ENCODE results near the gene PHLDA3. TPM values are rescaled to one million over a fixed set of nuclear protein-coding genes. Genes with fewer than 3 reads are reported as not detected.

Gene PHLDA3
- total RNA-seq, 2 donors from 2014 or later = 9.6 to 15.8 TPM

DNA sequence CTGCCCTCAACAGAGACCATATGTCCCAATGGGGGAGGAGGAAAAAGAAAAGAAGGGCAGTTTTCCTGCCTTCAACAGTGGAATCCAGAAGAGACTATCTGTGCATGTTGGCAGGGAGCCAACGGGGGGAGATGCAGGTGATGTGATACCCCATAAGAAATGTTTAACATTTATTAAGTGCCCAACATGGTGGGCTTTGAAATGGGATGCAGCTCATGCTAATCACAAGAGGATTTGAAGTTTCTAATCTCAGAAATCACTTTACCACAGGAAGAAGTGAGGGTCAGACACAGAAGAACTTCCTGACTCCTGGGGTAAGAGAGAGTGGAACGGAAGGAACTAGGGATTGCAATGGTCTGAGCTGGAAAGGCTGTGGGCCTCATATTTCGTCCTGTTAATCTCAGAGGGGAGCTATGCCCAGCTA, 21.7 kb upstream of the PHLDA3 start:
- Mint-ChIP-seq H3K4me3 (no peak overlapping the region), H3K27me3 (ENCODE audit: insufficient read depth) (no peaks in the 10 kb centered on the region), H3K27ac (no peak overlapping the region), H3K9me3 (peaks cover 4% of the 10 kb centered on the region), H3K4me1 (peaks cover 26% of the 10 kb centered on the region), H3K36me3 (ENCODE audit: low read depth) (peaks cover 10% of the 10 kb centered on the region)
- Histone ChIP-seq H3K4me1 (ENCODE audit: control insufficient read depth, insufficient read depth, low read length) (peaks cover 22% of the 10 kb centered on the region), H3K27me3 (ENCODE audit: control insufficient read depth, insufficient read depth, low read length, poor library complexity, severe bottlenecking) (no peaks in the 10 kb centered on the region), H3K27ac (ENCODE audit: low read depth, low read length) (no peak overlapping the region), H3K9ac (ENCODE audit: extremely low read depth, low read length, poor library complexity, severe bottlenecking) (no peak overlapping the region), H3K9me3 (ENCODE audit: control insufficient read depth, low read length) (no peaks in the 10 kb centered on the region), H3K4me3 (ENCODE audit: low read length) (no peak overlapping the region), H3K36me3 (ENCODE audit: control insufficient read depth, insufficient read depth, low read length) (no peaks in the 10 kb centered on the region)
- 80 to 94% methylated on average over 2 to 3 of the region's 3 CpGs for WGBS, 2 experiments (ENCODE audit: insufficient coverage in 1 of 2, insufficient read length in 1 of 2)
- TF ChIP-seq, protein P1, sequence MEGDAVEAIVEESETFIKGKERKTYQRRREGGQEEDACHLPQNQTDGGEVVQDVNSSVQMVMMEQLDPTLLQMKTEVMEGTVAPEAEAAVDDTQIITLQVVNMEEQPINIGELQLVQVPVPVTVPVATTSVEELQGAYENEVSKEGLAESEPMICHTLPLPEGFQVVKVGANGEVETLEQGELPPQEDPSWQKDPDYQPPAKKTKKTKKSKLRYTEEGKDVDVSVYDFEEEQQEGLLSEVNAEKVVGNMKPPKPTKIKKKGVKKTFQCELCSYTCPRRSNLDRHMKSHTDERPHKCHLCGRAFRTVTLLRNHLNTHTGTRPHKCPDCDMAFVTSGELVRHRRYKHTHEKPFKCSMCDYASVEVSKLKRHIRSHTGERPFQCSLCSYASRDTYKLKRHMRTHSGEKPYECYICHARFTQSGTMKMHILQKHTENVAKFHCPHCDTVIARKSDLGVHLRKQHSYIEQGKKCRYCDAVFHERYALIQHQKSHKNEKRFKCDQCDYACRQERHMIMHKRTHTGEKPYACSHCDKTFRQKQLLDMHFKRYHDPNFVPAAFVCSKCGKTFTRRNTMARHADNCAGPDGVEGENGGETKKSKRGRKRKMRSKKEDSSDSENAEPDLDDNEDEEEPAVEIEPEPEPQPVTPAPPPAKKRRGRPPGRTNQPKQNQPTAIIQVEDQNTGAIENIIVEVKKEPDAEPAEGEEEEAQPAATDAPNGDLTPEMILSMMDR (conservative IDR thresholded peaks at IDR 0.05) = no peak
- DNase-seq = no peak

DNA sequence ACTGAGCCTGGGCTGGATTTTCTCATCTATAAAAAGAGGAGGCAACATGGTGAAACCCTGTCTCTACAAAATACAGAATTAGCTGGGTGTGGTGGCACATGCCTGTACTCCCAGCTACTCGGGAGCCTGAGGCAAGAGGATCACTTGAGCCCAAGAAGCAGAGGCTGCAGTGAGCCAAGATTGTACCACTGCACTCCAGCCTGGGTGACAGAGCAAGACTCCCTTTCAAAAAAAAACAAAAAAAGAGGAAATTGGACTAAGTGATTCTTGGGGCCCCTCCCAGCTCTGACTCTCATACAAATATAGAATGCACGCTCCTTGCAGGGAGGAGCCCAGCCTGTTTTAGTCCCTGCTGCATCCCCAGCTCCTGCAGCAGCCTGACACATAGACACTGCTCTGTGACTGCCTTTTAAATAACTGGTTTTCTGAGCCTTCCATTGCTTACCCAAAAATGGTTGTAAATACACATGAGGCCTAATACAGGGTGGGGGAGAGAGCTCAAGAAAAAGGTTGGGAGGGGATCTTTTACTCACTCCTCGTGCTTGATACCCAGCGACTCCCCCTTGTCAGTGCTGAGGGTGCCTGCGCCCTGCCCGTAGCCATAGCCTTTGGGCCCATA, 20.8 kb upstream of the PHLDA3 start:
- Histone ChIP-seq H3K9ac (ENCODE audit: extremely low read depth, low read length, poor library complexity, severe bottlenecking) (no peak overlapping the region), H3K9me3 (ENCODE audit: control insufficient read depth, low read length) (no peaks in the 10 kb centered on the region), H3K4me3 (ENCODE audit: low read length) (no peak overlapping the region), H3K4me1 (ENCODE audit: control insufficient read depth, insufficient read depth, low read length) (peaks cover 18% of the 10 kb centered on the region), H3K27me3 (ENCODE audit: control insufficient read depth, insufficient read depth, low read length, poor library complexity, severe bottlenecking) (no peaks in the 10 kb centered on the region), H3K36me3 (ENCODE audit: control insufficient read depth, insufficient read depth, low read length) (no peaks in the 10 kb centered on the region), H3K27ac (ENCODE audit: low read depth, low read length) (no peak overlapping the region)
- no peak for DNase-seq
- no peaks in the 10 kb centered on the region for H3K27me3 Mint-ChIP-seq (ENCODE audit: insufficient read depth)
- no peak overlapping the region for H3K4me3 Mint-ChIP-seq
- TF ChIP-seq, protein P1 (conservative IDR thresholded peaks at IDR 0.05) = no peak
- H3K27ac Mint-ChIP-seq = no peak overlapping the region
- 92 to 93% methylated on average over 6 of the region's 6 CpGs for WGBS, 2 experiments (ENCODE audit: insufficient coverage in 1 of 2, insufficient read length in 1 of 2)
- H3K36me3 Mint-ChIP-seq (ENCODE audit: low read depth) = peaks cover 10% of the 10 kb centered on the region
- peaks cover 4% of the 10 kb centered on the region for H3K9me3 Mint-ChIP-seq
- H3K4me1 Mint-ChIP-seq = peaks cover 20% of the 10 kb centered on the region

- Mint-ChIP-seq H3K9me3 (peaks cover 4% of the 10 kb centered on the region), H3K36me3 (ENCODE audit: low read depth) (peaks cover 8% of the 10 kb centered on the region), H3K27ac (no peak overlapping the region), H3K4me1 (peaks cover 13% of the 10 kb centered on the region), H3K4me3 (no peak overlapping the region), H3K27me3 (ENCODE audit: insufficient read depth) (no peaks in the 10 kb centered on the region)
- H3K4me1 ChIP-seq (ENCODE audit: control insufficient read depth, insufficient read depth, low read length) = peaks cover 10% of the 10 kb centered on the region
- TF ChIP-seq, protein P1 (conservative IDR thresholded peaks at IDR 0.05) = no peak
- no peak for DNase-seq
- no peaks in the 10 kb centered on the region for H3K27me3 ChIP-seq (ENCODE audit: control insufficient read depth, insufficient read depth, low read length, poor library complexity, severe bottlenecking)
- no peak overlapping the region for H3K9ac ChIP-seq (ENCODE audit: extremely low read depth, low read length, poor library complexity, severe bottlenecking)
- H3K9me3 ChIP-seq (ENCODE audit: control insufficient read depth, low read length) = no peaks in the 10 kb centered on the region
- no peak overlapping the region for H3K4me3 ChIP-seq (ENCODE audit: low read length)
- 84 to 96% methylated on average over 5 to 12 of the region's 12 CpGs for WGBS, 2 experiments (ENCODE audit: insufficient coverage in 1 of 2, insufficient read length in 1 of 2)
- H3K36me3 ChIP-seq (ENCODE audit: control insufficient read depth, insufficient read depth, low read length) = no peaks in the 10 kb centered on the region
- no peak overlapping the region for H3K27ac ChIP-seq (ENCODE audit: low read depth, low read length)
Observed at GRCh38 chr1:201488830-201489589, 20.0 kb upstream of the PHLDA3 start.

Measured in endodermal cell (in vitro differentiated cells).